ENCODE data around the gene NAT9. TPM values are rescaled to one million over a fixed set of nuclear protein-coding genes. Genes with fewer than 3 reads are reported as not detected.
A peak's percentile ranks its signal among the peaks of the same experiment; 100 is the strongest.

NAT9 gene
- total RNA-seq, 2 donors from 2014 or later = 58.3 to 77.3 TPM

GRCh38 chr17:74822939-74823367 is 46.8 kb upstream of the NAT9 start:
- Histone ChIP-seq H3K27me3 (ENCODE audit: control insufficient read depth, insufficient read depth, low read length, poor library complexity, severe bottlenecking) (no peaks in the 10 kb centered on the region), H3K27ac (ENCODE audit: low read depth, low read length) (peak overlapping the region; percentile 66), H3K4me3 (ENCODE audit: low read length) (no peak overlapping the region), H3K9me3 (ENCODE audit: control insufficient read depth, low read length) (no peaks in the 10 kb centered on the region), H3K36me3 (ENCODE audit: control insufficient read depth, insufficient read depth, low read length) (peaks cover 9% of the 10 kb centered on the region), H3K4me1 (ENCODE audit: control insufficient read depth, insufficient read depth, low read length) (peaks cover 2% of the 10 kb centered on the region), H3K9ac (ENCODE audit: extremely low read depth, low read length, poor library complexity, severe bottlenecking) (no peak overlapping the region)
- WGBS, 2 experiments (ENCODE audit: insufficient coverage in 1 of 2, insufficient read length in 1 of 2) = 84 to 90% methylated on average over 6 to 12 of the region's 12 CpGs
- Mint-ChIP-seq H3K9me3 (no peaks in the 10 kb centered on the region), H3K4me3 (no peak overlapping the region), H3K27me3 (ENCODE audit: insufficient read depth) (no peaks in the 10 kb centered on the region), H3K4me1 (no peaks in the 10 kb centered on the region), H3K36me3 (ENCODE audit: low read depth) (peaks cover 28% of the 10 kb centered on the region), H3K27ac (no peak overlapping the region)
- TF ChIP-seq CTCF (conservative IDR thresholded peaks at IDR 0.05) = no peak
- no peak for DNase-seq

GRCh38 chr17:74822335-74822938 is 46.3 kb upstream of the NAT9 start:
- Mint-ChIP-seq H3K27ac (no peak overlapping the region), H3K36me3 (ENCODE audit: low read depth) (peaks cover 32% of the 10 kb centered on the region), H3K9me3 (no peaks in the 10 kb centered on the region), H3K4me1 (no peaks in the 10 kb centered on the region), H3K4me3 (no peak overlapping the region), H3K27me3 (ENCODE audit: insufficient read depth) (no peaks in the 10 kb centered on the region)
- 88 to 94% methylated on average over 9 to 15 of the region's 15 CpGs for WGBS, 2 experiments (ENCODE audit: insufficient coverage in 1 of 2, insufficient read length in 1 of 2)
- TF ChIP-seq CTCF (conservative IDR thresholded peaks at IDR 0.05) = no peak
- peaks cover 9% of the 10 kb centered on the region for H3K36me3 ChIP-seq (ENCODE audit: control insufficient read depth, insufficient read depth, low read length)
- peak overlapping the region; percentile 66 for H3K27ac ChIP-seq (ENCODE audit: low read depth, low read length)
- H3K9ac ChIP-seq (ENCODE audit: extremely low read depth, low read length, poor library complexity, severe bottlenecking) = no peak overlapping the region
- no peaks in the 10 kb centered on the region for H3K27me3 ChIP-seq (ENCODE audit: control insufficient read depth, insufficient read depth, low read length, poor library complexity, severe bottlenecking)
- H3K4me3 ChIP-seq (ENCODE audit: low read length) = no peak overlapping the region
- H3K4me1 ChIP-seq (ENCODE audit: control insufficient read depth, insufficient read depth, low read length) = peaks cover 8% of the 10 kb centered on the region
- no peak for DNase-seq
- H3K9me3 ChIP-seq (ENCODE audit: control insufficient read depth, low read length) = no peaks in the 10 kb centered on the region

- WGBS, 2 experiments (ENCODE audit: insufficient coverage in 1 of 2, insufficient read length in 1 of 2) = 93 to 95% methylated on average over 3 to 13 of the region's 13 CpGs
- no peaks in the 10 kb centered on the region for H3K9me3 ChIP-seq (ENCODE audit: control insufficient read depth, low read length)
- no peak for TF ChIP-seq CTCF (conservative IDR thresholded peaks at IDR 0.05)
- no peaks in the 10 kb centered on the region for H3K27me3 ChIP-seq (ENCODE audit: control insufficient read depth, insufficient read depth, low read length, poor library complexity, severe bottlenecking)
- peaks cover 9% of the 10 kb centered on the region for H3K36me3 ChIP-seq (ENCODE audit: control insufficient read depth, insufficient read depth, low read length)
- Mint-ChIP-seq H3K27me3 (ENCODE audit: insufficient read depth) (no peaks in the 10 kb centered on the region), H3K4me3 (no peak overlapping the region), H3K4me1 (no peaks in the 10 kb centered on the region), H3K27ac (no peak overlapping the region), H3K9me3 (no peaks in the 10 kb centered on the region), H3K36me3 (ENCODE audit: low read depth) (peaks cover 36% of the 10 kb centered on the region)
- H3K27ac ChIP-seq (ENCODE audit: low read depth, low read length) = peak overlapping the region; percentile 66
- H3K4me1 ChIP-seq (ENCODE audit: control insufficient read depth, insufficient read depth, low read length) = peaks cover 8% of the 10 kb centered on the region
- no peak overlapping the region for H3K9ac ChIP-seq (ENCODE audit: extremely low read depth, low read length, poor library complexity, severe bottlenecking)
- no peak for DNase-seq
- no peak overlapping the region for H3K4me3 ChIP-seq (ENCODE audit: low read length)
Measured at GRCh38 chr17:74821655-74822334, 45.6 kb upstream of the NAT9 start.
